ENCODE data around the gene CCSER2.

CCSER2 gene

DNA sequence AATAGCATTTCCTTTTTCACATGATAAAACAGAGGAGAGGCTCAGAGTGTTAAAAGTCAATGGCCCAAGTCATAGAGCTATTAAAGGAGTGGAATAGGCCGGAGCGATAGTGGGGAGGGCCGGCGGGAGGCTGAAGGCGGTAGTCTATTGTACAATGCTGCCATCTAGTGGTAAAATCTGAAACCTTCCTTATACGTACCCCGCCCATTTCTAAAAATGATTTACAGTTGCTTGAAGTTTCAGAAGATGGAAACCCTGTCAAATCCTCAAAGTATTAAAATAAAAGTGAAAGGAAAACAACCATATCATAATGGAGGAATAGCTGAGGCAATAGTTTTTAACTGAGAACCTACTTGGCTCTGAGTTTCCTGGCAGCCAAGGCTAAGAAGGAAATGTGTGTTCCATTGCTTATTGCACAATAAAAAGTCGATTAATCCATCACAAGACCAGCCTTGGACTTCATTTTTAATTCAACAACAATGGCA, 209.1 kb downstream of the CCSER2 start:
- no peak overlapping the region for H3K4me3 ChIP-seq (ENCODE audit: low read length, poor library complexity, severe bottlenecking)
- peak overlapping the region; percentile 7 for H3K4me2 ChIP-seq (ENCODE audit: low read depth, low read length, poor library complexity, severe bottlenecking)
- H3K9me3 ChIP-seq (ENCODE audit: insufficient read depth, low read depth, low read length) = no peaks in the 10 kb centered on the region
- peak overlapping the region; percentile 52; the same call in 1 of the 2 replicates for H2AFZ ChIP-seq (ENCODE audit: low read length)
- H3K79me2 ChIP-seq (ENCODE audit: insufficient read depth, low read length) = no peaks in the 10 kb centered on the region
- H4K20me1 ChIP-seq (ENCODE audit: insufficient read depth, low read length, poor library complexity, severe bottlenecking) = no peaks in the 10 kb centered on the region
- no peaks in the 10 kb centered on the region for H3K9me2 ChIP-seq (replicated peaks; ENCODE audit: low read depth, low read length)
- H3F3A ChIP-seq (ENCODE audit: low read depth) = no peaks in the 10 kb centered on the region
- no peaks in the 10 kb centered on the region for H3K36me3 ChIP-seq (ENCODE audit: insufficient read depth, low read length)
- H3K4me1 ChIP-seq (ENCODE audit: insufficient read depth, low read length, poor library complexity, severe bottlenecking) = no peaks in the 10 kb centered on the region
- TF ChIP-seq CTCF (conservative IDR thresholded peaks at IDR 0.05; ENCODE audit: low read length) = peak; percentile 89
- no peak for TF ChIP-seq EZH2phosphoT487 (IDR thresholded peaks at IDR 0.05; ENCODE audit: borderline replicate concordance)
- no peak overlapping the region for H3K9ac ChIP-seq (ENCODE audit: low read depth, low read length, poor library complexity, severe bottlenecking)
- H3K27me3 ChIP-seq (ENCODE audit: insufficient read depth, low read length, poor library complexity, severe bottlenecking) = no peaks in the 10 kb centered on the region

GRCh38 chr10:84538036-84538435, 209.6 kb downstream of the CCSER2 start:
- Histone ChIP-seq H2AFZ (ENCODE audit: low read length) (no peak overlapping the region), H3K4me3 (ENCODE audit: low read length, poor library complexity, severe bottlenecking) (no peak overlapping the region), H3K9me2 (replicated peaks; ENCODE audit: low read depth, low read length) (no peaks in the 10 kb centered on the region), H3K4me2 (ENCODE audit: low read depth, low read length, poor library complexity, severe bottlenecking) (no peak overlapping the region), H3F3A (ENCODE audit: low read depth) (no peaks in the 10 kb centered on the region), H3K36me3 (ENCODE audit: insufficient read depth, low read length) (no peaks in the 10 kb centered on the region), H4K20me1 (ENCODE audit: insufficient read depth, low read length, poor library complexity, severe bottlenecking) (no peaks in the 10 kb centered on the region), H3K79me2 (ENCODE audit: insufficient read depth, low read length) (no peaks in the 10 kb centered on the region), H3K9ac (ENCODE audit: low read depth, low read length, poor library complexity, severe bottlenecking) (no peak overlapping the region), H3K4me1 (ENCODE audit: insufficient read depth, low read length, poor library complexity, severe bottlenecking) (no peaks in the 10 kb centered on the region), H3K9me3 (ENCODE audit: insufficient read depth, low read depth, low read length) (no peaks in the 10 kb centered on the region), H3K27me3 (ENCODE audit: insufficient read depth, low read length, poor library complexity, severe bottlenecking) (no peaks in the 10 kb centered on the region)
- no peak for TF ChIP-seq EZH2phosphoT487 (IDR thresholded peaks at IDR 0.05; ENCODE audit: borderline replicate concordance)

DNA sequence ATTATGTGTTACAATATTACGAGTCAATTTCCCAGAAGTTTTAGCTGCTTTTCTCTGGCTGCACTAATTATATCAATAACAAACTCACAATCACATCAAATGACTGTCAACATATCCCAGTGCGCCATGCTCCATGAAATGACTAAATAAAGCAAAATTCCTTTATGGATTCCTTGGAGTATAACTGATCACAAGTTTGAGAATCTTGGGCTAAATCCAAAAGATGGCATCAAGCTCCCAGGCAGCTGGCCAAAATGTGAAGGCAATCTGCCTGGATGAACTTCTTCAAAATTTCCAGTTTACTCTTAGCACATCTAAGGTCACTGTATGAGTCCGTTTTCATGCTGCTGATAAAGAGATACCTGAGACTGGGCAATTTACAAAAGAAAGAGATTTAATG, 210.8 kb downstream of the CCSER2 start:
- Histone ChIP-seq H3K27me3 (ENCODE audit: insufficient read depth, low read length, poor library complexity, severe bottlenecking) (no peaks in the 10 kb centered on the region), H3K79me2 (ENCODE audit: insufficient read depth, low read length) (no peaks in the 10 kb centered on the region), H3K4me1 (ENCODE audit: insufficient read depth, low read length, poor library complexity, severe bottlenecking) (no peaks in the 10 kb centered on the region), H3F3A (ENCODE audit: low read depth) (no peaks in the 10 kb centered on the region), H3K4me3 (ENCODE audit: low read length, poor library complexity, severe bottlenecking) (no peak overlapping the region), H3K9ac (ENCODE audit: low read depth, low read length, poor library complexity, severe bottlenecking) (no peak overlapping the region), H3K4me2 (ENCODE audit: low read depth, low read length, poor library complexity, severe bottlenecking) (no peak overlapping the region), H4K20me1 (ENCODE audit: insufficient read depth, low read length, poor library complexity, severe bottlenecking) (no peaks in the 10 kb centered on the region), H3K9me2 (replicated peaks; ENCODE audit: low read depth, low read length) (no peaks in the 10 kb centered on the region), H3K36me3 (ENCODE audit: insufficient read depth, low read length) (no peaks in the 10 kb centered on the region), H3K9me3 (ENCODE audit: insufficient read depth, low read depth, low read length) (no peaks in the 10 kb centered on the region), H2AFZ (ENCODE audit: low read length) (no peak overlapping the region)
- TF ChIP-seq CTCF (conservative IDR thresholded peaks at IDR 0.05; ENCODE audit: low read length) (no peak), EZH2phosphoT487 (IDR thresholded peaks at IDR 0.05; ENCODE audit: borderline replicate concordance) (no peak)

GRCh38 chr10:84540022-84540616, 211.7 kb downstream of the CCSER2 start:
- H3K4me3 ChIP-seq (ENCODE audit: low read length, poor library complexity, severe bottlenecking) = no peak overlapping the region
- no peaks in the 10 kb centered on the region for H3K9me2 ChIP-seq (replicated peaks; ENCODE audit: low read depth, low read length)
- H3K4me1 ChIP-seq (ENCODE audit: insufficient read depth, low read length, poor library complexity, severe bottlenecking) = no peaks in the 10 kb centered on the region
- H3F3A ChIP-seq (ENCODE audit: low read depth) = no peaks in the 10 kb centered on the region
- H3K79me2 ChIP-seq (ENCODE audit: insufficient read depth, low read length) = no peaks in the 10 kb centered on the region
- TF ChIP-seq EZH2phosphoT487 (IDR thresholded peaks at IDR 0.05; ENCODE audit: borderline replicate concordance) = no peak
- no peak for TF ChIP-seq CTCF (conservative IDR thresholded peaks at IDR 0.05; ENCODE audit: low read length)
- no peaks in the 10 kb centered on the region for H4K20me1 ChIP-seq (ENCODE audit: insufficient read depth, low read length, poor library complexity, severe bottlenecking)
- H3K9me3 ChIP-seq (ENCODE audit: insufficient read depth, low read depth, low read length) = no peaks in the 10 kb centered on the region
- H3K9ac ChIP-seq (ENCODE audit: low read depth, low read length, poor library complexity, severe bottlenecking) = no peak overlapping the region
- peak overlapping the region; percentile 58 for H3K4me2 ChIP-seq (ENCODE audit: low read depth, low read length, poor library complexity, severe bottlenecking)
- no peaks in the 10 kb centered on the region for H3K36me3 ChIP-seq (ENCODE audit: insufficient read depth, low read length)
- H3K27me3 ChIP-seq (ENCODE audit: insufficient read depth, low read length, poor library complexity, severe bottlenecking) = no peaks in the 10 kb centered on the region
- peak overlapping the region; percentile 14; the same call in 1 of the 2 replicates for H2AFZ ChIP-seq (ENCODE audit: low read length)

Data from Loucy (cell line).